Medulla oblongata (tissue), 1 donor: ENCODE measurements around the gene C1orf53.

Experiments
- DNase-seq: peaks from one replicate; pipeline ENCODE4 v3.0.0-alpha.2; 2015; ENCODE audit errors: extremely low spot score

C1orf53 gene

DNA sequence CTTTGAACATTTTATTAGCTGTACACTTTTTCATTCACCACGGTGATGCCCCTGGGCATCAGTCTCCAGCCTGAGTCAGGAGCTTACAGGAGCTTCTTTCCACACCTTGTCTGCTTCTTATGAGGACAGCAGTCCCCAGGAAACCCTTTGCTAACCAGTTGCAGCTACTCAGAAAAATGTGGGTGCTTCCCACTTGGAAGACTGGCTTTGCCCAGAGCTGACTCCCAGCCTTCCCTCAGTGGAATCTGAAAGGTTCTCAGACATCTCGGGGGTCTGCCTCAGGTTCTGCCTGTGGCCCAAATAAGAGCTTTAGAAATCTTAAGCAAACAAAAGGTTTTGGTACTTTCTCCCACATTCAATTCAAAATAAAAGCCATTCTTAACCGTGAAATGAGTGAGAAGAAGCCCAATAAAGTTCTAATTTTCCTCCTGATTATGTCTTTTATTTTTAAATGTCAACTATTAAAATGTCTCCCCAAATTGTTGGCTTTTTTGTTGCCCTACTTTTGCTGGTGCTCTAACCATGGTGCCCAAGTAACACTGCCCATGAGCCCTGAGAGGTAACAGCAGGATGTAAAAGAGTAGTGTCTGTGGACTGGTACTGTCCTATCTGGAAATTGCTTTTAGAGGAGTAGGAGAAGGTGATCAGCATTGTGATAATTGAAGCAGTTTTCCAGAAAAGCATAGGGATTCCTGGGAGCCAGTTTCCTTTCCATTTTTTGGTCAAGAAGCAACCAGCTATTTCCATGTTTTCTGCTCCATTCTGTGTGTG is 5.6 kb downstream of the C1orf53 start:
- DNase-seq: no peak

DNA sequence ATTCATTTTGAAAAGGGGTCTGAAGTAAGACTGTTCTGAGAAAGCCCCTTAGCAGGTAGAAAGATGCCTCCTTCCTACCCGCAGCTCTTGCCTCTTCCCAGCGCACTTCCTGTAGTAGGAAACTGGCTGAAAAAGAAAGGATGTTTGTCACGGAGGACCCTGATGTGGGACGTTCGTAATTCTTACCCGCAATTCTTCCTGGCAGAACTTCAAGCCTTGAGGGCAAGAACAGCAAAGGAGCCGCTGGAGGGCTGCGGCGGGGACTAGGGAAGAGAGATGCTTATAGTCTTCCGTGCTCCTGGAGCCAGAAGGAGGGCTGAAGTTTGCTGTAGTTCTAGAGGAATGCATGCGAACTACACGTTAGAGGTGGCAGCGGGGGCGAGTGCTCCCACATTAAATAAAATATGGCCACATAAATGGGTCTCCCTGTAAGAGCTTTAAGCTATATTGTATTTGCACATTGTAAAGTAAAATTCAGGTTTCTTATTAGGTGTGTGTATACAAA is 6.3 kb downstream of the C1orf53 start:
- DNase-seq: no peak

GRCh38 chr1:197909384-197909783 is 7.0 kb downstream of the C1orf53 start:
- DNase-seq: no peak

GRCh38 chr1:197910120-197910991 is 7.9 kb downstream of the C1orf53 start:
- DNase-seq: no peak

DNA sequence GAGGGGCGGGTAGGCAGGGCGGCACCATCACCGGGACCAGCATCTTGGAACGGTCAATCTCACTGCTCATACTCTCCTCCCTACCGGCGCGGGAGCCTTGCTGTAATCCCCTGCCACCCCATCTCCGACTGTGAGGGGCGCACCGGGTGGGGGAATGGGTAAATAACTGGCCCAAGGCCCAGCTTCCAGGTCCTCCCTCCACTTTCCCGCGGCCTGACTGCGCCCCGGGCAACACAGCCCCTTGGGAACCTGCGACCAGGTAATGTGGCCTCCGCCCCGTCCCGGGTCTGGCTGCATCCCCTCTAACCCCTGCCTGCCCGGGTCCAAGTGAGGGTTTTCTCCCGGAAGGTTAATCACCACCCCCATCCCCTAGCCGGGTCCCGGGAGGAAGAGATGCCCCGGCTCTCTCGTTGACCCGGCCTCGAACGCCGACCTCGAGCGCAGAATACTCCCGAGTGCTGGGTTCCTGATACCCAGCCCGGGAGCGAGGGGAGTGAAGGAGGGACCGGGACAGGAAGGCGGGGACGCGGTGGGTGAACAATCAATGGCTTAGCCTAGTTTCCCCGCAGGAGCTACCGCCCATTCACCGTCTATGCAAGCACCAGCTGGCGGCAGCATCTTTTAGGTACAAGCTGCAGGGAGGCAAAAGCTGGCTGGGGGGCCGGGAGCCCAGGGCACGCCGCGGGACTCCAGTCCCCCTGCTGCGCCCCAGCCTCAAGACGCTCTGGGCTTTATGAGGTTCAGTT is 8.9 kb downstream of the C1orf53 start:
- DNase-seq: no peak

- no peak for DNase-seq
Observed at GRCh38 chr1:197911857-197912696, 9.6 kb downstream of the C1orf53 start.

- DNase-seq: no peak
Observed at GRCh38 chr1:197912739-197913494, 10.5 kb downstream of the C1orf53 start.

GRCh38 chr1:197913495-197914276 is 11.3 kb downstream of the C1orf53 start:
- no peak for DNase-seq

- no peak for DNase-seq
Observed at GRCh38 chr1:197914510-197914909, 12.1 kb downstream of the C1orf53 start.

DNA sequence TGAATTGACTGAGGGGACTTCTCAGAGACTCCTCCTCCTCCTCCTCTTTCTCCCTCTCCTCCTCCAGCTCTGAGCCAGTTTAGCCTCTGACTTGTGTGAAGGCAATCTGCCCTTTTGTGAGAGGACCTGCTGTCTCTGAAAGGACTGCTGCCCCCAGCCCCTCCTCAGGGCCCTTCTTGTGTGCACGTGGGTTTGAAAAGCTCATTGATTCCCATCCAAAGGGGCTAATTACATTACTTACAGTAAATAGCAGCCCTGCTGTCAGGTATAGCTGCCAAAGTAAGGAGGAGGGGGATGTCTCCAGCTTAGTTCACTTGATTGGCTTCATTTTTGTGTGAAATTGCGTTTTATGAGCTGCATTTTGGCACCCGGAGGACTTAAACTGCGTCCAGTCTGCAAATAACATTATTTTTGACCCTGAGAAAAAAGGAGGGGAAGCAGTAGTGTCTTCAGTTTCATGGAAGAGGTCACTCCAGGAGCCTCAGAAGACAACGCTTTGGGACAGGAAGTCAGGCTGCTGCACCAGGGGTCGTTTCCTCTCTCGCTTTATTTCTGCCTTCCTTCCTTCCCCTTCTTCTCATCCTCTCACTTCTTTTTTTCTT is 12.9 kb downstream of the C1orf53 start:
- DNase-seq: no peak

DNA sequence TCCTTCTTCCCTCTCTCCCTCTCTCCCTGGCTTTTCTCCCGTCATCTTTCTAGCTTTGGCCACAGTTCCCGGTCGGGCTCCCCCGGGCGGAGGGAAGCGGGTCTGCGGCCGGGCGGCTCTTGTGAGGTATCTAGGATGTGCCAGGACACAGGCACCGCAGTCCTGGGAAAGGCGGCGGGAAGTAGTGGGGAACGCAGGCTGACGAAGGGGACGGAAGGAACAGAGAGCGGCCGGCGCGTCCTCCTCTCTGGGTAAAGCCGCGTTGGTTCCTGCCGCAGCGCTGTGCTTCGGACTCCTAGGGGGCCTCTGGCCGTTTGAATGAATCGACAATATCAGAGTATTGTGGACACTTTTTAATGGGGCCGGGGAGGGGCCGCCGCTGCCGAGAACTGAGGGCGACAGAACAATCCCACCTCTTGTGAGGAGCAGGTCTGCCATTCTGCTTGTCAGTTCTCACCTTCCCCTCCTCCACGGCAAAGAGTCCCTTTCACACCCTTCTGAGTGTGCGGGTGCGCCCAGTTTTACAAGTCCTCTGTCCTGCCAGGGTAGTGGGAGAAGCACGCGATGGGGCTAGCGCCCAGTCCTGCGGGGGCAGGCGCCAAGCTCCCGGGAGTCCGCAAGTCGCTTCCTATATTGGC is 13.6 kb downstream of the C1orf53 start:
- peak; percentile 20 for DNase-seq

DNA sequence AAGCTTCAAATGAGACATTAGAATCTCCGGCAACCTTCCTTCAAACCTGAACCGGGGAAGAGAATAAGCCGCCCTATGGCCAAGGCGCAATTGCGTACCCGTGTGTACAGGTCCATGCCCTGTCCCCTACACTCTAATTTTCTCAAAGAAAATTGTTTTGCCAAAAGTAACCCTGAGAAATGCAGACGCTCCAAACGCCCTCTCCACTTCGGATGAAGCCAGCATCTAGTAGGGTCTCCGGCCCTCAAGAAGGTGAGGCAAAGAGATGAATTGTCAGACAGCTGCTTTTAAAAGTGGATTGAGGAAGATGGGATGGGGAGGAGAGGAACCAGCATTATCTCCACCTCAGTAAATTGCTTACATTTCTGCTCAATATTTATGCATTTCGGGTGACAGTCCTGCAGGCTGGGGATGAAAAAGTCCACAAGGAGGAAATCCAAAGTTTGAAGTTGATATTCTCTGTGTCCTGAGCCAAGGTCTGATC is 14.1 kb downstream of the C1orf53 start:
- DNase-seq: no peak

- no peak for DNase-seq
Observed at GRCh38 chr1:197917805-197918651, 15.6 kb downstream of the C1orf53 start.

DNA sequence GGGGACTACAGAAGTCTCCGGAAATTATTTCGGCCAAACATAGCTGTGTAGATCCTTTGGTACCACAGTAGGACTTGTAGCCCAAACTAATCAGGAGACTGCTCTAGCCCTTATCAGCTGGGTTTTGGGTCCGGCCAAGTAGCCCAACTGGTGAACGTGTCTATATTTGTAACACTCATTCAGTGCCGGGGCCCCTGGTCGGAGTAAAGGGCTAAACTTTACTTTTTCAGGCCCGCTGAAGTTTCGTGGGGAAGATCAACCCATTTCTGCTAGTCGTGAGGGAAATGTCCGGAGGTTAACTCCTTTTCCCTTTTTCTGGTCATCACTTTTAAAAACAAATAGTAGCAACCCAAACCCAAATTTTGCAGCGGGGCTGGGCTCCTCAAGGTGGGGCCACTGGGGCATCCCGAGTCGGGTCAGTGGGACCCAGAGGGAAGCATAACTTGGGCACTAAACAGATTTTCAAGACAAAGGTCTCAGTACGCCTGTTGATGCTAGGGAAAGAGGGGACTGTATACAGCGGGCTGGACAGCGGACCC is 16.4 kb downstream of the C1orf53 start:
- no peak for DNase-seq

- no peak for DNase-seq
Observed at GRCh38 chr1:197919346-197920066, 17.1 kb downstream of the C1orf53 start.

DNA sequence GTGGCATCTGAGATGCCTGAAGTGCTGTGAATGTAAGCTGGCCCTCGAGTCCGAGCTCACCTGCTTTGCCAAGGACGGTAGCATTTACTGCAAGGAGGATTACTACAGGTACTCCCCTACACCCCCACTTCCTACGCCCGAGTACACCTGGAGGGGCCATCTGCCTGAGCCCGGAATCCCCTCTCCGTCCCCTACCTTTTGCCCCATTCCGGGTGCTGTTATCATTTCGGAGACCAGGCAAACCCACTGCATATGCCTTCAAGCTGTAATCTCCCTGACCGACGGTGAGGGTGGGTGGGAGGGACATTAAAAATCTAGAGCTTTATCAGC is 17.6 kb downstream of the C1orf53 start:
- DNase-seq: no peak
